Kidney (tissue), 14 donors: ENCODE results near the gene UBP1. TPM values are rescaled to one million over a fixed set of nuclear protein-coding genes. Genes with fewer than 3 reads are reported as not detected.
"Not testable (repeated sequence)": the region's sequence is repeated elsewhere in the genome, so short reads cannot be mapped to it uniquely, and the experiment has no call there.

Experiments used
- DNase-seq, 5 donors: peaks; one replicate each; pipeline ENCODE4 v3.0.0-alpha.2; 2013 to 2020
- FAIRE-seq: peaks from 2 replicates; lab custom pipeline; 2012; peaks lifted over from hg19 to GRCh38; lab: Jason Lieb, UNC
- H3K27ac ChIP-seq, 2 donors: one replicate each; pipeline ENCODE4 v1.7.0; 2013; ENCODE audit warnings: low read depth in 2 of 2, low read length in 2 of 2, inconsistent platforms in 1 of 2
- H3K27me3 ChIP-seq: one replicate; pipeline ENCODE4 v1.7.1; 2013; ENCODE audit warnings: low read length, inconsistent platforms; ENCODE audit not compliant: control insufficient read depth, insufficient read depth
- H3K36me3 ChIP-seq, 3 donors: one replicate each; pipeline versions ENCODE4 v1.7.0 to v1.7.1; 2013; ENCODE audit warnings: low read length in 3 of 3, control low read depth in 1 of 3, inconsistent platforms in 1 of 3; ENCODE audit not compliant: insufficient read depth in 3 of 3, control insufficient read depth in 2 of 3
- H3K4me1 ChIP-seq, 3 donors: one replicate each; pipeline versions ENCODE4 v1.7.0 to v1.7.1; 2013; ENCODE audit warnings: low read length in 3 of 3, inconsistent platforms in 1 of 3, low read depth in 1 of 3; ENCODE audit not compliant: control insufficient read depth in 2 of 3, insufficient read depth in 2 of 3
- H3K4me3 ChIP-seq, 3 donors: one replicate each; pipeline versions ENCODE4 v1.7.0 to v1.8.1; 2013; ENCODE audit warnings: low read length in 3 of 3, control low read depth in 1 of 3, inconsistent platforms in 1 of 3
- H3K9ac ChIP-seq, 3 donors: one replicate each; pipeline versions ENCODE4 v1.7.0 to v1.7.1; 2013; ENCODE audit warnings: low read length in 3 of 3, control low read depth in 1 of 3, inconsistent platforms in 1 of 3
- H3K9me3 ChIP-seq, 3 donors: one replicate each; pipeline versions ENCODE4 v1.7.0 to v1.7.1; 2013; ENCODE audit warnings: low read length in 3 of 3, control low read depth in 1 of 3, inconsistent platforms in 1 of 3; ENCODE audit not compliant: control insufficient read depth in 2 of 3, insufficient read depth in 1 of 3
- intact Hi-C: fragments of 100-400 bp; cut with DNase I; formaldehyde crosslinking; loops from one replicate; pipeline ENCODE4 v1.11.1; 2022
- polyA plus RNA-seq: library from polyadenylated mRNA; stranded (reverse); fragments of 350-450 nt; fragmentation: Illumina TruSeq; extraction: RNeasy Lipid Tissue Mini Kit (QIAGEN cat#74804); gene quantifications from one replicate; pipeline ENCODE4 v1.2.3, GENCODE V29; 2014; ENCODE audit warnings: low read depth, low replicate concordance; ENCODE audit not compliant: insufficient read depth
- total RNA-seq: library from RNA; stranded (reverse); fragmentation: NEBNext Ultra II Directional; extraction: Animal tissue kit (Norgen Biotek cat#: 25700); gene quantifications from one replicate; pipeline ENCODE4 v1.2.1, GENCODE V29; 2021
- TF ChIP-seq, protein P1 (sequence below): IDR thresholded peaks from 3 replicates; pipeline ENCODE4 v1.5.1; 2012; ENCODE audit warnings: mild to moderate bottlenecking, moderate library complexity, borderline replicate concordance; ENCODE audit not compliant: insufficient read depth; ENCODE audit errors: extremely low read depth
- donor health status: control.
- donor health status: control.
- donor health status: control.
- donor health status: control.
- donor health status: control.
- donor health status: DM: yes; HTN: yes; CAD: no.
- donor health status: Normal renal cell carcinoma (clear cell type).

UBP1 gene
- total and polyA plus RNA-seq, 2 donors from 2014 or later = 20.4 to 57.0 TPM

DNA sequence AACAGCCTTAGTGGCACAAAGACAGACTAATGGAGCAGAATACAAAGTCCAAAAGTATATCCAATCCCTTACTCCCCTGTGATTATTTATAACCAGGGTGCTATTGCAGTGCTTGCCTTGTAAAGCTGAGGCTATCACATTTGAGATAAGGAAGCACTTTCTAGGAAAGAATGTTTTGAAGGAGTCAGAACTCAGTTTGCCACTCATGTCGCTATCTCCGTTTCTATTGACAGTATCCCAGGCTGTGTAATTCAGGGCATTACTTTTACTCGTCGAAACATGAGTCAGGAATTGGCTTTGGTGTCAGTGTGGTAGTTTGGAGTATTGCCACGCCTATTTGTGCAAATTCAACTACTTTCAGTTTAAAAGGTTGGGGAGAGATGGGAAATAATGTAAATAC lies 84.6 kb downstream of the UBP1 start:
- FAIRE-seq (no peak), DNase-seq (no peak)
- no peaks in the 10 kb centered on the region for H3K9me3 ChIP-seq
- intact Hi-C loops = no loop called here
- no peak overlapping the region for H3K9ac ChIP-seq
- TF ChIP-seq, protein P1, sequence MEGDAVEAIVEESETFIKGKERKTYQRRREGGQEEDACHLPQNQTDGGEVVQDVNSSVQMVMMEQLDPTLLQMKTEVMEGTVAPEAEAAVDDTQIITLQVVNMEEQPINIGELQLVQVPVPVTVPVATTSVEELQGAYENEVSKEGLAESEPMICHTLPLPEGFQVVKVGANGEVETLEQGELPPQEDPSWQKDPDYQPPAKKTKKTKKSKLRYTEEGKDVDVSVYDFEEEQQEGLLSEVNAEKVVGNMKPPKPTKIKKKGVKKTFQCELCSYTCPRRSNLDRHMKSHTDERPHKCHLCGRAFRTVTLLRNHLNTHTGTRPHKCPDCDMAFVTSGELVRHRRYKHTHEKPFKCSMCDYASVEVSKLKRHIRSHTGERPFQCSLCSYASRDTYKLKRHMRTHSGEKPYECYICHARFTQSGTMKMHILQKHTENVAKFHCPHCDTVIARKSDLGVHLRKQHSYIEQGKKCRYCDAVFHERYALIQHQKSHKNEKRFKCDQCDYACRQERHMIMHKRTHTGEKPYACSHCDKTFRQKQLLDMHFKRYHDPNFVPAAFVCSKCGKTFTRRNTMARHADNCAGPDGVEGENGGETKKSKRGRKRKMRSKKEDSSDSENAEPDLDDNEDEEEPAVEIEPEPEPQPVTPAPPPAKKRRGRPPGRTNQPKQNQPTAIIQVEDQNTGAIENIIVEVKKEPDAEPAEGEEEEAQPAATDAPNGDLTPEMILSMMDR = no peak
- H3K4me3 ChIP-seq = no peak overlapping the region
- no peaks in the 10 kb centered on the region for H3K4me1 ChIP-seq
- H3K27me3 ChIP-seq = no peaks in the 10 kb centered on the region
- no peaks in the 10 kb centered on the region for H3K36me3 ChIP-seq
- no peak overlapping the region for H3K27ac ChIP-seq

DNA sequence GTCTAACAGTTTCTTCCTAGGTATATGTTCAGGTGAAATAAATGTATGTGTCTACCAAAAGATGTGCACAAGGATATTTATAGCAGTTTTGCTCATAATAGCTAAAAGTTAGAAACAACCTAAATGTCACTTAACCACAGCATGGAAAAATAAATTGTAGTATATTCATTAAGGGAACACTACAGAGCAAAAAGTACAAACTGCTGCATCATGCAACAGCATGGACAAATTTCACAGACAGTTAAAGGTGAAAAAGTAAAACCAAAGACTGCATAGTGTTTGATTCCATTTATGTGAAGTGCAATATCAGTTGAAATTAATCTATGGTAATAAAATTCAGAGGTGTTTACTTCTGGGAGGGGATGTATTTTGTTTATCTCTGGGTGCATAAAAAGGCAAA lies 100.4 kb downstream of the UBP1 start:
- intact Hi-C loops = no loop called here

DNA sequence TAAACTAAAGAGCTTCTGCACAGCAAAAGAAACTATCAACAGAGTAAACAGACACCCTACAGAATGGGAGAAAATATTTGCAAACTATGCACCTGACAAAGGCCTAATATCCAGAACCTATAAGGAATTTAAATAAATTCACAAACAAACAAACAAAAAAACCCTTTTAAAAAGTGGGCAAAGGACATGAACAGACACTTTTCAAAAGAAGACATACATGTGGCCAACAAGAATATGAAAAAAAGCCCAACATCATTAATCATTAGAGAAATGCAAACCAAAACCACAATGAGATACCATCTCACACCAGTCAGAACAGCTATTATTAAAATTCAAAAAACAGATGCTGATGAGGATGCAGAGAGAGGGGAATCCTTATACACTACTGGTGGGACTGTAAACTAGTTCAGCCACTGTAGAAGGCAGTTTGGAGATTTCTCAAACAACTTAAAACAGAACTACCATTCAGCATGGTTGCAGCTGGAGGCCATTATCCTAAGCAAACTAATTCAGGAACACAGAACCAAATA lies 101.2 kb downstream of the UBP1 start:
- intact Hi-C loops, H3K36me3 ChIP-seq, H3K27me3 ChIP-seq, DNase-seq, H3K4me3 ChIP-seq, H3K9me3 ChIP-seq, H3K9ac ChIP-seq, FAIRE-seq, H3K4me1 ChIP-seq, H3K27ac ChIP-seq: not testable (repeated sequence)

More for the DNA sequence above, 100.4 kb downstream of the UBP1 start:
- H3K4me1 ChIP-seq = no peaks in the 10 kb centered on the region
- H3K9me3 ChIP-seq = no peaks in the 10 kb centered on the region
- H3K4me3 ChIP-seq = no peak overlapping the region
- TF ChIP-seq, protein P1 = no peak
- DNase-seq (no peak), FAIRE-seq (no peak)
- no peaks in the 10 kb centered on the region for H3K27me3 ChIP-seq
- no peak overlapping the region for H3K27ac ChIP-seq
- H3K9ac ChIP-seq = no peak overlapping the region
- no peaks in the 10 kb centered on the region for H3K36me3 ChIP-seq

Other genes with a start within 250 kb of the UBP1 start
- 13.8 TPM for gene SUSD5, start 221.6 kb downstream of the UBP1 start, total RNA-seq
- gene SUSD5, start 221.6 kb downstream of the UBP1 start, polyA plus RNA-seq = 1.2 TPM
- 18.3 TPM for gene FBXL2, start 163.0 kb downstream of the UBP1 start, total RNA-seq
- 10.8 TPM for gene FBXL2, start 163.0 kb downstream of the UBP1 start, polyA plus RNA-seq